MCF 10A (cell line): ENCODE data around the gene PREB. TPM values are rescaled to one million over a fixed set of nuclear protein-coding genes. Genes with fewer than 3 reads are reported as not detected.

Experiments used
- BruUV-seq: library from RNA; stranded (reverse); fragments of 400-500 nt; replicated peaks from 2 replicates; lab custom pipeline; 2021; lab: Mats Ljungman, UMichigan
- CTCF ChIA-PET: fragments of 300-600 bp; sonication (Branson Sonifier 250); formaldehyde crosslinking; extraction: SDS; loops from one replicate; lab custom pipeline; 2021; ENCODE audit warnings: antibody characterized with exemption, inconsistent platforms; lab: Yijun Ruan, JAX
- POLR2A ChIA-PET: fragments of 300-600, 350-650 bp; sonication (Branson Sonifier 250); formaldehyde crosslinking; extraction: SDS; loops from one replicate; lab custom pipeline; 2020; ENCODE audit warnings: antibody characterized with exemption, inconsistent platforms; lab: Yijun Ruan, JAX
- DNase-seq: peaks from one replicate; pipeline ENCODE4 v3.0.0-alpha.2; 2018; ENCODE audit not compliant: unreplicated experiment
- H3K27ac Mint-ChIP-seq: one replicate; pipeline ENCODE4 v1.8.0; 2022; ENCODE audit warnings: mild to moderate bottlenecking, low read depth, mixed read lengths; ENCODE audit not compliant: unreplicated experiment
- H3K27me3 Mint-ChIP-seq: one replicate; pipeline ENCODE4 v1.8.0; 2022; ENCODE audit warnings: mixed read lengths; ENCODE audit not compliant: insufficient read depth, unreplicated experiment
- H3K36me3 Mint-ChIP-seq: one replicate; pipeline ENCODE4 v1.8.0; 2022; ENCODE audit warnings: mild to moderate bottlenecking, moderate library complexity, mixed read lengths; ENCODE audit not compliant: insufficient read depth, unreplicated experiment
- H3K4me1 Mint-ChIP-seq: one replicate; pipeline ENCODE4 v1.8.0; 2022; ENCODE audit warnings: mixed read lengths; ENCODE audit not compliant: insufficient read depth, unreplicated experiment
- H3K4me3 Mint-ChIP-seq: one replicate; pipeline ENCODE4 v1.8.0; 2022; ENCODE audit warnings: mild to moderate bottlenecking, moderate library complexity, mixed read lengths; ENCODE audit not compliant: unreplicated experiment
- H3K9me3 Mint-ChIP-seq: one replicate; pipeline ENCODE4 v1.8.0; 2022; ENCODE audit warnings: mixed read lengths; ENCODE audit not compliant: unreplicated experiment
- CTCF ChIP-seq: fragments of 200-600 bp; IDR thresholded peaks from one replicate; pipeline ENCODE4 v1.8.0; 2022; ENCODE audit warnings: antibody characterized with exemption, mild to moderate bottlenecking; ENCODE audit not compliant: unreplicated experiment
- intact Hi-C: fragments of 100-400 bp; cut with micrococcal nuclease; formaldehyde crosslinking; loops from 2 replicates; pipeline ENCODE4 v1.14.1; 2022
- total RNA-seq: library from RNA; stranded (reverse); gene quantifications from 2 replicates; pipeline ENCODE4 v1.2.3, GENCODE V29; 2022

The PREB gene
- total RNA-seq, 1 experiment from 2014 or later: 68.5 TPM

GRCh38 chr2:27139310-27139709 is 4.9 kb upstream of the PREB start, which contains the start of gene PRR30:
Gene PRR30, minus strand, starts transcription at chr2:27139410. Its CDS starts 1,081 bp downstream, at chr2:27138329.
- Mint-ChIP-seq H3K36me3 (peaks cover 16% of the 10 kb centered on the region), H3K9me3 (no peaks in the 10 kb centered on the region), H3K4me3 (no peak within 1 kb of the TSS), H3K4me1 (peaks cover 7% of the 10 kb centered on the region), H3K27me3 (peaks cover 16% of the 10 kb centered on the region), H3K27ac (no peak within 1 kb of the TSS)
- TF ChIP-seq CTCF: no peak
- CTCF ChIA-PET: no interaction called here
- intact Hi-C loops: no loop called here
- DNase-seq: no peak
- POLR2A ChIA-PET: no interaction called here
- BruUV-seq: no TSS peak

GRCh38 chr2:27138111-27138510 is 3.7 kb upstream of the PREB start:
- POLR2A ChIA-PET: no interaction called here
- TF ChIP-seq CTCF: no peak
- peaks cover 7% of the 10 kb centered on the region for H3K4me1 Mint-ChIP-seq
- no peak overlapping the region for H3K4me3 Mint-ChIP-seq
- H3K36me3 Mint-ChIP-seq: peaks cover 13% of the 10 kb centered on the region
- no TSS peak for BruUV-seq
- H3K27me3 Mint-ChIP-seq: peaks cover 6% of the 10 kb centered on the region
- intact Hi-C loops: no loop called here
- H3K9me3 Mint-ChIP-seq: no peaks in the 10 kb centered on the region
- no peak for DNase-seq
- CTCF ChIA-PET: interaction anchor here (0.8 kb wide), 2 partner anchors 13 to 24 kb away, joined by 3 read pairs; no protein-coding TSS in a partner anchor
- no peak overlapping the region for H3K27ac Mint-ChIP-seq

- no peak for DNase-seq
- BruUV-seq: no TSS peak
- Mint-ChIP-seq H3K27me3 (no peaks in the 10 kb centered on the region), H3K9me3 (no peaks in the 10 kb centered on the region), H3K36me3 (peaks cover 13% of the 10 kb centered on the region), H3K4me3 (no peak overlapping the region), H3K27ac (no peak overlapping the region), H3K4me1 (peaks cover 11% of the 10 kb centered on the region)
- intact Hi-C loops: no loop called here
- ChIA-PET CTCF (interaction anchor here (0.8 kb wide), 1 partner anchor 14 kb away, joined by 3 read pairs; no protein-coding TSS in a partner anchor), POLR2A (no interaction called here)
- no peak for TF ChIP-seq CTCF
These were observed 3.0 kb upstream of the PREB start for GRCh38 chr2:27137322-27137935.

GRCh38 chr2:27136751-27137150 is 2.3 kb upstream of the PREB start:
- ChIA-PET CTCF (interaction anchor here (0.6 to 1.3 kb wide), 2 partner anchors 55 to 166 kb away, joined by 4 to 6 read pairs; no protein-coding TSS in a partner anchor), POLR2A (no interaction called here)
- peaks cover 13% of the 10 kb centered on the region for H3K36me3 Mint-ChIP-seq
- BruUV-seq: no TSS peak
- H3K4me1 Mint-ChIP-seq: peaks cover 11% of the 10 kb centered on the region
- no peak for DNase-seq
- H3K9me3 Mint-ChIP-seq: no peaks in the 10 kb centered on the region
- H3K27me3 Mint-ChIP-seq: no peaks in the 10 kb centered on the region
- no peak overlapping the region for H3K27ac Mint-ChIP-seq
- H3K4me3 Mint-ChIP-seq: no peak overlapping the region
- intact Hi-C loops: no loop called here
- TF ChIP-seq CTCF: no peak
